HCT116 (cell line): ENCODE data around the gene RAVER2.

Experiments
- CEBPB ChIP-seq: IDR thresholded peaks from 2 replicates; pipeline ENCODE4 v1.6.1; 2012; ENCODE audit warnings: low read depth
- EZH2 ChIP-seq: fragments of 200-600 bp; sonication (generic); IDR thresholded peaks from 2 replicates; pipeline ENCODE4 v1.6.1; 2017; ENCODE audit warnings: antibody characterized with exemption, mixed run types
- JUND ChIP-seq: IDR thresholded peaks from 2 replicates; pipeline ENCODE4 v1.6.1; 2012
- POLR2A ChIP-seq: IDR thresholded peaks from 2 replicates; pipeline ENCODE4 v1.7.0; 2011; ENCODE audit warnings: borderline replicate concordance; ENCODE audit not compliant: insufficient read depth, insufficient read length; ENCODE audit errors: extremely low read depth
- POLR2AphosphoS5 ChIP-seq: IDR thresholded peaks from 2 replicates; pipeline ENCODE4 v1.6.1; 2011; ENCODE audit warnings: mild to moderate bottlenecking, low read depth, low read length, moderate library complexity
- SIN3A ChIP-seq: IDR thresholded peaks from 2 replicates; pipeline ENCODE4 v1.6.1; 2012; ENCODE audit warnings: low read depth
- SRF ChIP-seq: IDR thresholded peaks from 2 replicates; pipeline ENCODE4 v1.6.1; 2012; ENCODE audit warnings: low read depth
- YY1 ChIP-seq: IDR thresholded peaks from 2 replicates; pipeline ENCODE4 v1.6.1; 2011; ENCODE audit warnings: low read length, low read depth, moderate library complexity, mild to moderate bottlenecking; ENCODE audit not compliant: insufficient replicate concordance; ENCODE audit errors: extremely low read depth
- TF ChIP-seq, protein P1 (sequence below), 3 experiments: fragments of 200-600 bp in 1 of 3; sonication (generic) in 1 of 3; IDR thresholded peaks in 2 of 3; conservative IDR thresholded peaks in 1 of 3; 2 replicates each; pipeline ENCODE4 v1.5.1; 2012 to 2017; ENCODE audit warnings: low read depth in 2 of 3, low read length in 2 of 3, antibody characterized with exemption in 1 of 3, borderline replicate concordance in 1 of 3, control low read depth in 1 of 3, mild to moderate bottlenecking in 1 of 3, mixed read lengths in 1 of 3, mixed run types in 1 of 3, moderate library complexity in 1 of 3; ENCODE audit not compliant: insufficient read depth in 1 of 3
- TF ChIP-seq, protein P2 (sequence below): IDR thresholded peaks from 2 replicates; pipeline ENCODE4 v1.6.1; 2012

DNA sequence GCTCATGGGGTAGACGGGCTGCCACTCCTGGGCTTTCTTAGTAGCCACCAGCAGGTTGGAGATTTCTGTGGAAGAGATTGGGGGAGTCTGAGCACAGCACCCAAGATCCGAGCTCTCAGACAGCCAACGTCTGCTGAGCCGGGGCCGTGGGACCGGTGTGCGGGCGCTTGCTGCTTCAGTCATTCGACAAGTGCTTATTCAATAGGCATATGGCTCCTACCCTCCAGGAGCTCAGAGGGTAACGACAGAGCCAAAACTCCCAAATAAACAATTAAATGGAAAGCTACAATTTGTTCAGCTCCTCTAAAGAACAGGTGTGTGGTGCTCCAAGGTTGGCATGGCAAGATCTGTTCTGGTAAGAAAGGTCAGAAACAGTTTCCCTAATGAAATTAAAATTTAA lies 106.0 kb downstream of the RAVER2 start:
- TF ChIP-seq, protein P1, sequence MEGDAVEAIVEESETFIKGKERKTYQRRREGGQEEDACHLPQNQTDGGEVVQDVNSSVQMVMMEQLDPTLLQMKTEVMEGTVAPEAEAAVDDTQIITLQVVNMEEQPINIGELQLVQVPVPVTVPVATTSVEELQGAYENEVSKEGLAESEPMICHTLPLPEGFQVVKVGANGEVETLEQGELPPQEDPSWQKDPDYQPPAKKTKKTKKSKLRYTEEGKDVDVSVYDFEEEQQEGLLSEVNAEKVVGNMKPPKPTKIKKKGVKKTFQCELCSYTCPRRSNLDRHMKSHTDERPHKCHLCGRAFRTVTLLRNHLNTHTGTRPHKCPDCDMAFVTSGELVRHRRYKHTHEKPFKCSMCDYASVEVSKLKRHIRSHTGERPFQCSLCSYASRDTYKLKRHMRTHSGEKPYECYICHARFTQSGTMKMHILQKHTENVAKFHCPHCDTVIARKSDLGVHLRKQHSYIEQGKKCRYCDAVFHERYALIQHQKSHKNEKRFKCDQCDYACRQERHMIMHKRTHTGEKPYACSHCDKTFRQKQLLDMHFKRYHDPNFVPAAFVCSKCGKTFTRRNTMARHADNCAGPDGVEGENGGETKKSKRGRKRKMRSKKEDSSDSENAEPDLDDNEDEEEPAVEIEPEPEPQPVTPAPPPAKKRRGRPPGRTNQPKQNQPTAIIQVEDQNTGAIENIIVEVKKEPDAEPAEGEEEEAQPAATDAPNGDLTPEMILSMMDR (IDR thresholded peaks at IDR 0.05 in 2 of 3, conservative IDR thresholded peaks at IDR 0.05 in 1 of 3; ENCODE audit: borderline replicate concordance in 1 of 3, insufficient read depth in 1 of 3, low read depth in 2 of 3, low read length in 2 of 3): no peak
- TF ChIP-seq JUND: no peak
- TF ChIP-seq POLR2AphosphoS5: no peak
- TF ChIP-seq EZH2: no peak
- TF ChIP-seq SIN3A: no peak
- TF ChIP-seq, protein P2, sequence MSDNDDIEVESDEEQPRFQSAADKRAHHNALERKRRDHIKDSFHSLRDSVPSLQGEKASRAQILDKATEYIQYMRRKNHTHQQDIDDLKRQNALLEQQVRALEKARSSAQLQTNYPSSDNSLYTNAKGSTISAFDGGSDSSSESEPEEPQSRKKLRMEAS: no peak
- TF ChIP-seq YY1: no peak
- TF ChIP-seq POLR2A: no peak
- no peak for TF ChIP-seq CEBPB
- no peak for TF ChIP-seq SRF
